HL-60/S4 treated with phorbol 12-myristate 13-acetate at 8.2 ng/mL for 4 days and 3 days (cell line): ENCODE data around the gene FAAP20.
"Not testable (repeated sequence)": the region's sequence is repeated elsewhere in the genome, so short reads cannot be mapped to it uniquely, and the experiment has no call there.

Experiments used
- in situ Hi-C: fragments of 300-500 bp; cut with MboI; formaldehyde crosslinking; loops from 2 replicates; pipeline ENCODE4 v1.15.0; 2022; ENCODE audit warnings: low sequenced_read_pairs

The FAAP20 gene

GRCh38 chr1:2166695-2167094 lies 27.9 kb downstream of the FAAP20 start:
- in situ Hi-C loops, result no loop called here

DNA sequence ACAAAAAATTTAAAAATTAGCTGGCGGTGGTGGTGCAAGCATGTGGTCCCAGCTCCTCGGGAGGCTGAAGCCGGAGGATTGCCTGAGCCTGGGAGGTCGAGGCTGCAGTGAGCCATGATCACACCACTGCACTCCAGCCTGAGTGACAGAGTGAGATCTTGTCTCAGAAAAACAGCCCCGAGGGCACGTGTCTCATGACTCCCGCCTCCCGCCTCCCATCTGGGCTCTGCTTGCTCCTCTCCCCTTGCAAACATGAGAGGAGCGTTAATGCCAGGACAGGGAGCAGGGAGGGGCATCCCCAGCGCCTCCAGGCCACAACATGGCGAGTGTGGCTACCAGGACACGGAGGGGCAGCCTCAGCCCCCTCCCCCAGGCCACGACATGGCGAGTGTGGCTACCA lies 28.3 kb downstream of the FAAP20 start:
- in situ Hi-C loops, result no loop called here

- in situ Hi-C loops, result no loop called here
Observed at GRCh38 chr1:2165646-2166045, 28.9 kb downstream of the FAAP20 start.

DNA sequence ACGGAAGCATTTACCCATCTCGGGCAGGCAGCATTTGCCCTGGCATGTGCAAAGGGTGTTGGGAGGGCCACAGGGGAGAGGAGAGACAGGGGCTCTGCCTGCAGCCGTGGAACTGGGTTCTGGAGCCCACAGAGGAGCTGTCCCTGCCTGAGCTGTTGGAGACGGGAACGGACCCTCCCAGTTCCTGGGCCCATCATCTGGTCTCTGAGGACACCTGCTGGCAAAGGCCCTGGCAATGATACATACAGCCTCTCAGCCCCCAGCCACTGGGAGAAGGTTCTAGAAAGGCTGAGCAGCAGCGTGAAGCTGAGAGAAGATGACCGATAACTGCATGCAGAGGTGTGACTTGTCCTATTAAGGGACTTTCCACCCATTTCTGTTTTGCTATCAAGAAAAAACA lies 31.4 kb downstream of the FAAP20 start:
- in situ Hi-C loops, result no loop called here

- in situ Hi-C loops, result no loop called here
Observed at GRCh38 chr1:2160451-2161300, 33.9 kb downstream of the FAAP20 start.

DNA sequence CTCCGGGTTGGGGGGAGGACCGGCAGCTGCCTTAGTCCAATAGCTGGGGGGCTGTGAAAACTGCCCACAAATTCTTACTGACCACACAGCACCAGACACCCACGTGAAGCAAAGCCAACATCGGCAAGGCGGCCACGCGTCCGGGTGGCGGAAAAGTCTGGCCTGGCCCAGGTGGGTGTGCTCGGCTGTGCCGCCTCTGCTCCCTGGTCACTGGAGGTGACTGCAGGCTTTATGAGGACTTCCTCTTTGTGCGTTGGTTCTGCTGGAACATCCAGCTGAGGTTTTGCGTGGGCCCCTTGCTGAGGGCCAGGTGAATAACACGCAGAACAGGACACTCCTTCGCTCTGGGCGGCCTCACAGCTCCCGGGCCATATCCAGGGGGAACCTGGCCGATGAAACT lies 35.4 kb downstream of the FAAP20 start:
- in situ Hi-C loops, result no loop called here

DNA sequence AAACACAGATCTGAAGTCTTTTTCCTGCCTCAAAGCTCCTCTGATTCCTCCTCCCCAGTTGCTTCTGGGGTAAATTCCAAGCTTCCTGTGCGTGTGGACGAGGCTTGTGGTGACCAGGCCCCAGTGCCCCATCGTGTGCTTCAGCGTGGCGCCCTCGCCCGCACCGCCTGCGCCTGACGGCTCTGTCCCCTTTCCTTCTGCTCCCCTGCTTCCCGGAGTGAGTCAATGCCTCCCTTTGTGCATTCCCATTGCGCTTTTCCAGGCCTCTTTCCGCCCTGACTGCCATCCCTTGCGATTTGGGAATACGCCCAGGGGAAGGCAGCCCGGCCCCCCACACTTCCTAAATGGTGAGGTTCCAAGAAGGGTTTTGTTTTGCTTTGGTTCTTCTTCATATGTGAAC lies 36.3 kb downstream of the FAAP20 start:
- in situ Hi-C loops, result no loop called here

- in situ Hi-C loops, result no loop called here
Observed at GRCh38 chr1:2157856-2158255, 36.7 kb downstream of the FAAP20 start.

DNA sequence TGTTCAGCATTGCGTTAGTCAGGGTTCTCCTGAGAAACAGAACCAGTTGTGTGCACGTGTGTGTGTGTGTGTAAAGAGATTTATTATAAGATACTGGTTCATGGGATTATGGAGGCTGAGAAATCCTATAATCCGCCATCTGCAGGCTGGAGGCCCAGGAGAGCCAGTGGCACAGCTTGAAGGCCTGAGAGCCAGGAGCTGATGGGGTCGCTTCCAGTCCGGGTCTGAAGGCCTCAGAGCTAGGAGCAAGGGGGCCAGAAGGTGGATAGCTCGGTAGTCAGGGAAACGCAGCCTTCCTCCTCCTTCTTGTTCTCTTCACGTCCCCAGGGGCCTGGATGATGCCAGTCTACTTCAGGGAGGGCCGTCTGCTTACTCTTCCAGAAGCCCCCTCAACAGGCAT lies 37.7 kb downstream of the FAAP20 start:
- in situ Hi-C loops, result no loop called here

DNA sequence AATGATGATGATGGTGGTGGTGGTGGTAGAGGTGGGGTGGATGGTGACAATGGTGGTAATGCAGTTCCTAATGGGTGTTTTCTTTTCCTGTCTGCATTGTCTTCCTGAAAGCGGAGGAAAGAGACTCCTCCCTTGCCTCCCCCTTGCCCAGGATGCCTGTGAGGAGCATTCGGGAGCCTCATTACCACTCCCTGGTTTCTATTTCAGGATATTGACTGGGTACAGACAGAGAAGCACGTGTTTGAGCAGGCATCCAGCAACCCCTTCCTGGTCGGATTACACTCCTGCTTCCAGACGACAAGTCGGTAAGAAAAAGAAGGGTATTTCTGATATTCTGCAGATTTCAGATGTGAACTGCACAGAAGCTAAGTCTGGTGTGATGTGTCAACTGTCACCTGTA lies 38.8 kb downstream of the FAAP20 start:
- in situ Hi-C loops, result no loop called here

DNA sequence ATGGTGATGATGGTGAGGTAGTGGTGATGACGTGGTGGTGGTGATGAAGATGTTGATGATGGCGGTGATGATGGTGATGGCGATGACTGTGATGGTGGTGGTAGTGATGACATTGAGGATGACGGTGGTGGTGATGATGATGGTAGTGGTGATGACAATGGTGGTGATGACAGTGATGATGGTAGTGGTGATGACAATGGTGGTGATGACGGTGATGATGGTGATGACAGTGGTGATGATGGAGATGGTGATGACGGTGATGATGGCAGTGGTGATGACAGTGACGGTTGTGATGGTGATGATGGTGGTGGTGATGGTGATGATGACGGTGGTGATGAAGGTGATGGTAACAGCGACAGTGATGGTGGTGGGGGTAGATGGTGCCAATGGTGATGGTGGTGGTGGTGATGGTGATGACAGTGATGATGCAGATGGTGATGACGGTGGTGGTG lies 39.4 kb downstream of the FAAP20 start:
- in situ Hi-C loops, result no loop called here

- in situ Hi-C loops, result no loop called here
Observed at GRCh38 chr1:2154022-2154421, 40.5 kb downstream of the FAAP20 start.

GRCh38 chr1:2152954-2153353 lies 41.6 kb downstream of the FAAP20 start:
- in situ Hi-C loops, result no loop called here

- in situ Hi-C loops, result no loop called here
Observed at GRCh38 chr1:2151911-2152310, 42.7 kb downstream of the FAAP20 start.

GRCh38 chr1:2151252-2151651 lies 43.3 kb downstream of the FAAP20 start:
- in situ Hi-C loops, result no loop called here

GRCh38 chr1:2150801-2151200 lies 43.8 kb downstream of the FAAP20 start:
- in situ Hi-C loops, result no loop called here

- in situ Hi-C loops, result no loop called here
Observed at GRCh38 chr1:2148691-2149090, 45.9 kb downstream of the FAAP20 start.

DNA sequence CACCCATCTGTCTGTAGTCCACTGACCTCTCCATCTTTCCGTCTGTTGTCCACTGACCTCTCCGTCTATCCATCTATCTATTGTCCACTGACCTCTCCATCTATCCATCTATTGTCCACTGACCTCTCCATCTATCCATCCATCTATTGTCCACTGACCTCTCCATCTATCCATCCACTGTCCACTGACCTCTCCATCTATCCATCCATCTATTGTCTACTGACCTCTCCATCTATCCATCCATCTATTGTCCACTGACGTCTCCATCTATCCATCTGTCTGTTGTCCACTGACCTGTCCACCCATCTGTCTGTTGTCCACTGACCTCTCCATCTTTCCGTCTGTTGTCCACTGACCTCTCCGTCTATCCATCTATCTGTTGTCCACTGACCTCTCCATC lies 46.7 kb downstream of the FAAP20 start:
- in situ Hi-C loops, result not testable (repeated sequence)

- in situ Hi-C loops, result no loop called here
Observed at GRCh38 chr1:2146836-2147517, 47.6 kb downstream of the FAAP20 start.

DNA sequence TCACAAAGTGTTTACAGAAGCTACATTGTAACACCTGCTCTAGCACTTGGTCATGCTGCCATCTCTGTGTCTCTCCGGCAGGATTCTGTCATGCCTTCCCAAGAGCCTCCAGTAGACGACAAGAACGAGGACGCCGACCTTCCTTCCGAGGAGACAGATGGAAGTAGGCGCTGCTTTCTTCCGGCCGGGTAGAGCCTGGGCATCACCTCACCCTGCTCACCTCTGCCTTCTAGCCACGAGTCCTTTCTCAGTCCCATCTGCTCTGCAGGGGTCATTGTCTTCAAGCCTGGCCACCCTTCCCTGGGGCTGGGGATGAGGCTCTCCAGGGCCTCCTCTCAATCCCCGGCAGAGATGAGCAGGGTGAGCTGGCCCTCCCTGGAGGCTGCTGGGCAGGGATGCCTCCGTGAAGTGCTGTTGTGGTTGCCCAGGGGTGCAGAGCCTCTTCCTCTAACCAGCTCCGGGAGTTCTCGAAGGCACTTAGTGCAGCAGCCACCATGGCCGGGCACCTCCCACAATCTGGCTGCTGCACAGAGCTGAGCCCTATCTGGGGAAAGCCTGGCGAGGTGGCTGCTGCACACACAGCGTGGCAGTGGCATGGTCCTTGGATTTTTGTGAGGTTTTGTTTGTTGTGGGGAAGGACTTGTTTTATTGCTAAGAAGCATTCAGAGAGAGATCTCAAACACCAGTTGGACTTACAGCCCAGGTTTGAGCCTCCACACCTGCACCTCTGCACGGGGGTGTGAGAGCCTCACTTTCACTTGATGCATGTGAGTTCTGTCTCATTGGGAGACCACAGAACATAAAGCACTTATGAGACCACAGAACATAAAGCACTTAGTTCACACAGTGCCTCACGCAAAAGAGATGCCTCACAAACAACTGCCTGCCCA lies 48.4 kb downstream of the FAAP20 start:
- in situ Hi-C loops, result no loop called here

DNA sequence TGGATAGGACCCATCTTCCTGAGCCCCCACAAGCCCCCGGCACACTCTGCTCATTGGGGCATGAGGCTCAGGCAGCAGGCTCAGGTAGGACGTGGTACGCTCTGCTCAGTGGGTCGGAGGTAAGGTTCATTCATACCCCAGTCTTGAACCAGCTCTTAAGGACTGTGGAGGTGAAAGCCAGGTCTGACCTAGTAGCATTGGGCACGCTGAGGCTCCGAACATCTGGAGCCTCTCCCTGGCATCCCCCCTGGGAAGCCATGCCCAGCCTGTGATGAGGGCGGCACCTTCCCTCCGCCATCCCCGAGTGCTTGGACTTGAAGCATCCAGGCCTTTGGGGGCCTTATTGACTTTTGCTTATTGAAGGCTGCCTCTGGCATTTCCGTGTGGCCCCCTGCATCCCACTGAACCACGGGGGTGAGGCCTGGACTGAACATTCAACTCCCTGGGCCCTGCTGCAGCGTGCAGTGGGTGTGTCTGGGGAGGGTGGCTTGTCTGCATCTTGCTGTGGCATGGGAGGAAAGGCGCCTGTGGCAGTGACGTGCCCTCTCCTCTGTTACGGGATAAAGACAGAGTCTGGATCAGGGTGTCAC lies 50.0 kb downstream of the FAAP20 start:
- in situ Hi-C loops, result no loop called here
